Astrocyte (in vitro differentiated cells and primary cell): ENCODE results near the gene MDK. TPM values are rescaled to one million over a fixed set of nuclear protein-coding genes. Genes with fewer than 3 reads are reported as not detected.

Source experiments
- DNase-seq: peaks from one replicate; pipeline ENCODE4 v3.0.0-alpha.2; 2010; ENCODE audit warnings: low read depth
- FAIRE-seq: peaks from 2 replicates; lab custom pipeline; 2011; peaks lifted over from hg19 to GRCh38; lab: Jason Lieb, UNC
- H2AFZ ChIP-seq: 2 replicates; pipeline ENCODE4 v1.6.0; 2012; ENCODE audit warnings: low read depth, low read length, inconsistent platforms
- H3K27ac ChIP-seq: 2 replicates; pipeline ENCODE4 v1.5.1; 2011; ENCODE audit warnings: low read depth, low read length, inconsistent platforms
- H3K27me3 ChIP-seq: 2 replicates; pipeline ENCODE4 v1.6.0; 2011; ENCODE audit warnings: low read length, inconsistent platforms; ENCODE audit not compliant: insufficient read depth
- H3K36me3 ChIP-seq: 2 replicates; pipeline ENCODE4 v1.5.1; 2011; ENCODE audit warnings: low read length, inconsistent platforms; ENCODE audit not compliant: insufficient read depth
- H3K4me1 ChIP-seq: 2 replicates; pipeline ENCODE4 v1.5.1; 2011; ENCODE audit warnings: low read length, inconsistent platforms; ENCODE audit not compliant: insufficient read depth
- H3K4me2 ChIP-seq: 2 replicates; pipeline ENCODE4 v1.6.0; 2012; ENCODE audit warnings: low read length, inconsistent platforms
- H3K4me3 ChIP-seq: 2 replicates; pipeline ENCODE4 v1.5.1; 2011; ENCODE audit warnings: low read depth, mild to moderate bottlenecking, low read length, inconsistent platforms; ENCODE audit not compliant: insufficient read depth
- H3K79me2 ChIP-seq: 2 replicates; pipeline ENCODE4 v1.6.0; 2012; ENCODE audit warnings: mild to moderate bottlenecking, low read length, inconsistent platforms; ENCODE audit not compliant: insufficient read depth
- H3K9ac ChIP-seq: 2 replicates; pipeline ENCODE4 v1.6.0; 2012; ENCODE audit warnings: mild to moderate bottlenecking, low read length, inconsistent platforms
- H3K9me3 ChIP-seq: 2 replicates; pipeline ENCODE4 v1.5.1; 2012; ENCODE audit warnings: low read depth, mild to moderate bottlenecking, low read length, inconsistent platforms; ENCODE audit not compliant: insufficient read depth
- H4K20me1 ChIP-seq: 2 replicates; pipeline ENCODE4 v1.6.0; 2012; ENCODE audit warnings: low read length, inconsistent platforms; ENCODE audit not compliant: insufficient read depth
- H3K27ac Mint-ChIP-seq: one replicate; pipeline ENCODE4 v1.8.0; 2021; ENCODE audit warnings: mild to moderate bottlenecking, mixed read lengths; ENCODE audit not compliant: unreplicated experiment
- H3K27me3 Mint-ChIP-seq: one replicate; pipeline ENCODE4 v1.8.0; 2021; ENCODE audit warnings: low read depth, mixed read lengths; ENCODE audit not compliant: unreplicated experiment
- H3K36me3 Mint-ChIP-seq: one replicate; pipeline ENCODE4 v1.8.0; 2021; ENCODE audit warnings: low read depth, mixed read lengths; ENCODE audit not compliant: unreplicated experiment
- H3K4me1 Mint-ChIP-seq: one replicate; pipeline ENCODE4 v1.8.0; 2021; ENCODE audit warnings: low read depth, mixed read lengths; ENCODE audit not compliant: unreplicated experiment
- H3K4me3 Mint-ChIP-seq: one replicate; pipeline ENCODE4 v1.8.0; 2021; ENCODE audit warnings: mild to moderate bottlenecking, moderate library complexity, mixed read lengths; ENCODE audit not compliant: unreplicated experiment
- H3K9me3 Mint-ChIP-seq: one replicate; pipeline ENCODE4 v1.8.0; 2021; ENCODE audit warnings: mild to moderate bottlenecking, mixed read lengths; ENCODE audit not compliant: unreplicated experiment
- EZH2 ChIP-seq: IDR thresholded peaks from 2 replicates; pipeline ENCODE4 v1.6.1; 2012; ENCODE audit warnings: mild to moderate bottlenecking, low read length, inconsistent platforms; ENCODE audit not compliant: insufficient read depth
- total RNA-seq: library from RNA; stranded (reverse); gene quantifications from 2 replicates; pipeline ENCODE4 v1.2.1, GENCODE V29; 2021
- TF ChIP-seq, protein P1 (sequence below): IDR thresholded peaks from 2 replicates; pipeline ENCODE4 v1.5.1; 2011; ENCODE audit warnings: low read depth, mild to moderate bottlenecking, inconsistent platforms, low read length, moderate library complexity; ENCODE audit not compliant: insufficient read depth

MDK gene
- total RNA-seq, 1 donor from 2014 or later = 325 TPM

- Mint-ChIP-seq H3K36me3 (peaks cover 12% of the 10 kb centered on the region), H3K27me3 (peaks cover 15% of the 10 kb centered on the region), H3K27ac (no peak overlapping the region), H3K4me3 (peak overlapping the region; percentile 79), H3K9me3 (no peaks in the 10 kb centered on the region), H3K4me1 (no peaks in the 10 kb centered on the region)
- peaks cover 11% of the 10 kb centered on the region for H4K20me1 ChIP-seq
- no peak for DNase-seq
- FAIRE-seq = no peak
- peak overlapping the region; percentile 98 for H3K4me2 ChIP-seq
- H3K36me3 ChIP-seq = no peaks in the 10 kb centered on the region
- peak overlapping the region; percentile 33 for H3K27ac ChIP-seq
- H3K4me3 ChIP-seq = peak overlapping the region; percentile 68
- no peaks in the 10 kb centered on the region for H3K27me3 ChIP-seq
- peak overlapping the region; percentile 66 for H2AFZ ChIP-seq
- peaks cover 14% of the 10 kb centered on the region for H3K79me2 ChIP-seq
- H3K4me1 ChIP-seq = peaks cover 11% of the 10 kb centered on the region
- peak overlapping the region; percentile 84 for H3K9ac ChIP-seq
- H3K9me3 ChIP-seq = no peaks in the 10 kb centered on the region
- TF ChIP-seq EZH2 = no peak
Measured at GRCh38 chr11:46381819-46382645, 563 bp downstream of the MDK start.

DNA sequence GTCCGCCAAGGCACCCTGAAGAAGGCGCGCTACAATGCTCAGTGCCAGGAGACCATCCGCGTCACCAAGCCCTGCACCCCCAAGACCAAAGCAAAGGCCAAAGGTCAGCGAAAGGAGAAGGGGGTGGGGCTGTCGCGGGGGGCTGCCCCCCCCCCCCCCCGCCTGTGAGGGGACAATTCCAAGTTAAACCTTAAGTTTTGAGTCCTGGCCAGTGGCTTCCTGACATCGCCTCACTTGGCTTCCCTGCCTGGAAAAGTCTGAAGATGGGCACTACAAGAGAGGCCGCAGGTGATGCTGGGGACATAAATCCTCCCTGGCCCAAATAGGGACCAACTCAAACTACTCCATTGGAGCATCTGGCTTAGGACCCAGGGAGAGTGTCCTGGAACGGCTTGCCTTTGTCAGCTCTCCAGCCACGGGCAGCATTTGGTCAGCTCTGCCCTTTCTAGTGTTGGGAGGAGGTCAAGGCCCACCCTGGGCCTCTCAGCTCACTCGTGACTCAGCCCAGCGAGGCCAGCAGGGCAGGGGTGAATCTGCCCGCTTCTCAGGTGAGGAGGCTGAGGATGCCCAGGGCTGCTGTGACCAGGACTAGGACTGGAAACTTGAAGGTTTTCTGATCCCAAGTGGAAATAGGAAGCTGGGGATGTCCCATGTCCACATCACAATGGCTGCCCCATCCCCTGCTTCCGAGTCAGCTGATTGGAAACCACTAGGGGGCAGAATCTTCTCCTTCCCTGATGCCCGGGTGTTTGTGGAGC, 1.4 kb downstream of the MDK start:
- H3K9me3 ChIP-seq = no peaks in the 10 kb centered on the region
- peaks cover 14% of the 10 kb centered on the region for H3K79me2 ChIP-seq
- no peaks in the 10 kb centered on the region for H3K36me3 ChIP-seq
- no peak for DNase-seq
- peaks cover 3% of the 10 kb centered on the region for H3K27me3 ChIP-seq
- Mint-ChIP-seq H3K27me3 (peaks cover 18% of the 10 kb centered on the region), H3K9me3 (no peaks in the 10 kb centered on the region), H3K4me3 (peak overlapping the region; percentile 62), H3K4me1 (no peaks in the 10 kb centered on the region), H3K27ac (no peak overlapping the region), H3K36me3 (peaks cover 4% of the 10 kb centered on the region)
- H3K9ac ChIP-seq = peak overlapping the region; percentile 84
- peak overlapping the region; percentile 98 for H3K4me2 ChIP-seq
- no peak overlapping the region for H3K27ac ChIP-seq
- no peak for FAIRE-seq
- H2AFZ ChIP-seq = peak overlapping the region; percentile 63
- TF ChIP-seq EZH2 = no peak
- TF ChIP-seq, protein P1, sequence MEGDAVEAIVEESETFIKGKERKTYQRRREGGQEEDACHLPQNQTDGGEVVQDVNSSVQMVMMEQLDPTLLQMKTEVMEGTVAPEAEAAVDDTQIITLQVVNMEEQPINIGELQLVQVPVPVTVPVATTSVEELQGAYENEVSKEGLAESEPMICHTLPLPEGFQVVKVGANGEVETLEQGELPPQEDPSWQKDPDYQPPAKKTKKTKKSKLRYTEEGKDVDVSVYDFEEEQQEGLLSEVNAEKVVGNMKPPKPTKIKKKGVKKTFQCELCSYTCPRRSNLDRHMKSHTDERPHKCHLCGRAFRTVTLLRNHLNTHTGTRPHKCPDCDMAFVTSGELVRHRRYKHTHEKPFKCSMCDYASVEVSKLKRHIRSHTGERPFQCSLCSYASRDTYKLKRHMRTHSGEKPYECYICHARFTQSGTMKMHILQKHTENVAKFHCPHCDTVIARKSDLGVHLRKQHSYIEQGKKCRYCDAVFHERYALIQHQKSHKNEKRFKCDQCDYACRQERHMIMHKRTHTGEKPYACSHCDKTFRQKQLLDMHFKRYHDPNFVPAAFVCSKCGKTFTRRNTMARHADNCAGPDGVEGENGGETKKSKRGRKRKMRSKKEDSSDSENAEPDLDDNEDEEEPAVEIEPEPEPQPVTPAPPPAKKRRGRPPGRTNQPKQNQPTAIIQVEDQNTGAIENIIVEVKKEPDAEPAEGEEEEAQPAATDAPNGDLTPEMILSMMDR = peak; percentile 54
- peak overlapping the region; percentile 68 for H3K4me3 ChIP-seq
- H4K20me1 ChIP-seq = peaks cover 11% of the 10 kb centered on the region
- peaks cover 11% of the 10 kb centered on the region for H3K4me1 ChIP-seq

DNA sequence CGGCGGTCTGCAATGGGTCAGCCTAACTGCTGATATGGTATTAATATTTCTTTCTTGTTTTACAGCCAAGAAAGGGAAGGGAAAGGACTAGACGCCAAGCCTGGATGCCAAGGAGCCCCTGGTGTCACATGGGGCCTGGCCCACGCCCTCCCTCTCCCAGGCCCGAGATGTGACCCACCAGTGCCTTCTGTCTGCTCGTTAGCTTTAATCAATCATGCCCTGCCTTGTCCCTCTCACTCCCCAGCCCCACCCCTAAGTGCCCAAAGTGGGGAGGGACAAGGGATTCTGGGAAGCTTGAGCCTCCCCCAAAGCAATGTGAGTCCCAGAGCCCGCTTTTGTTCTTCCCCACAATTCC, 1.9 kb downstream of the MDK start:
- Mint-ChIP-seq H3K36me3 (no peaks in the 10 kb centered on the region), H3K4me3 (peak overlapping the region; percentile 50), H3K27me3 (peaks cover 23% of the 10 kb centered on the region), H3K4me1 (no peaks in the 10 kb centered on the region), H3K27ac (no peak overlapping the region), H3K9me3 (no peaks in the 10 kb centered on the region)
- Histone ChIP-seq H3K9ac (no peak overlapping the region), H2AFZ (no peak overlapping the region), H3K36me3 (no peaks in the 10 kb centered on the region), H3K27me3 (peaks cover 5% of the 10 kb centered on the region), H3K79me2 (peaks cover 14% of the 10 kb centered on the region), H3K4me2 (peak overlapping the region; percentile 98), H4K20me1 (peaks cover 14% of the 10 kb centered on the region), H3K9me3 (no peaks in the 10 kb centered on the region), H3K27ac (no peak overlapping the region), H3K4me3 (no peak overlapping the region), H3K4me1 (peaks cover 11% of the 10 kb centered on the region)
- no peak for TF ChIP-seq EZH2
- TF ChIP-seq, protein P1 = no peak
- no peak for FAIRE-seq
- DNase-seq = no peak
